ENCODE data around the gene TGM3. TPM values are rescaled to one million over a fixed set of nuclear protein-coding genes. Genes with fewer than 3 reads are reported as not detected.

TGM3 gene
- total RNA-seq, 1 experiment from 2014 or later = 0.11 TPM

DNA sequence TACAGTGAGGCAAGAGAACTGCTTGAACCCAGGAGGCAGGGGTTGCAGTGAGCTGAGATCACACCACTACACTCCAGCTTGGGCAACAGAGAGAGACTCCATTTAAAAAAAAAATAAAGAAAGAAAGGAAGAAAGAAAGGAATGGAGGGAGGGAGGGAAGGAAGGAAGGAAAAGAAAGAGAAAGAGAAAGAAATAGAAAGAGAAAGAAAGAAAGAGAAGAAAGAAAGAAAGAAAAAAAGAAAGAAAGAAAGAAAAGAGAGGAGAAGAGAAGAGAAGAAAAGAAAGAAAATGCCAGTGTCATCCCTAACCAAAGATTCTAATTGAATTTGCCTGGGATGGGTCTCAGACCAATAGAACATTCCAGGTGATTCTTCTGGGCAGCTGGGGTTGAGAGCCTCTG lies 4.2 kb downstream of the TGM3 start:
- H3K4me1 Mint-ChIP-seq = peaks cover 28% of the 10 kb centered on the region
- no peaks in the 10 kb centered on the region; the same call in 1 of the 2 replicates for H3K27me3 Mint-ChIP-seq (ENCODE audit: low read depth)
- no peaks in the 10 kb centered on the region for H3K9me3 Mint-ChIP-seq
- ChIA-PET CTCF (interaction anchor here (2.5 kb wide), 1 partner anchor 92 kb away, joined by 13 read pairs; no protein-coding TSS in a partner anchor), POLR2A (no interaction called here)
- no peak overlapping the region for H3K27ac Mint-ChIP-seq
- H3K4me3 Mint-ChIP-seq = no peak overlapping the region
- no peaks in the 10 kb centered on the region for H3K36me3 Mint-ChIP-seq
- ATAC-seq (no peak), DNase-seq (ENCODE audit: low spot score) (no peak)
- TF ChIP-seq, protein P1, sequence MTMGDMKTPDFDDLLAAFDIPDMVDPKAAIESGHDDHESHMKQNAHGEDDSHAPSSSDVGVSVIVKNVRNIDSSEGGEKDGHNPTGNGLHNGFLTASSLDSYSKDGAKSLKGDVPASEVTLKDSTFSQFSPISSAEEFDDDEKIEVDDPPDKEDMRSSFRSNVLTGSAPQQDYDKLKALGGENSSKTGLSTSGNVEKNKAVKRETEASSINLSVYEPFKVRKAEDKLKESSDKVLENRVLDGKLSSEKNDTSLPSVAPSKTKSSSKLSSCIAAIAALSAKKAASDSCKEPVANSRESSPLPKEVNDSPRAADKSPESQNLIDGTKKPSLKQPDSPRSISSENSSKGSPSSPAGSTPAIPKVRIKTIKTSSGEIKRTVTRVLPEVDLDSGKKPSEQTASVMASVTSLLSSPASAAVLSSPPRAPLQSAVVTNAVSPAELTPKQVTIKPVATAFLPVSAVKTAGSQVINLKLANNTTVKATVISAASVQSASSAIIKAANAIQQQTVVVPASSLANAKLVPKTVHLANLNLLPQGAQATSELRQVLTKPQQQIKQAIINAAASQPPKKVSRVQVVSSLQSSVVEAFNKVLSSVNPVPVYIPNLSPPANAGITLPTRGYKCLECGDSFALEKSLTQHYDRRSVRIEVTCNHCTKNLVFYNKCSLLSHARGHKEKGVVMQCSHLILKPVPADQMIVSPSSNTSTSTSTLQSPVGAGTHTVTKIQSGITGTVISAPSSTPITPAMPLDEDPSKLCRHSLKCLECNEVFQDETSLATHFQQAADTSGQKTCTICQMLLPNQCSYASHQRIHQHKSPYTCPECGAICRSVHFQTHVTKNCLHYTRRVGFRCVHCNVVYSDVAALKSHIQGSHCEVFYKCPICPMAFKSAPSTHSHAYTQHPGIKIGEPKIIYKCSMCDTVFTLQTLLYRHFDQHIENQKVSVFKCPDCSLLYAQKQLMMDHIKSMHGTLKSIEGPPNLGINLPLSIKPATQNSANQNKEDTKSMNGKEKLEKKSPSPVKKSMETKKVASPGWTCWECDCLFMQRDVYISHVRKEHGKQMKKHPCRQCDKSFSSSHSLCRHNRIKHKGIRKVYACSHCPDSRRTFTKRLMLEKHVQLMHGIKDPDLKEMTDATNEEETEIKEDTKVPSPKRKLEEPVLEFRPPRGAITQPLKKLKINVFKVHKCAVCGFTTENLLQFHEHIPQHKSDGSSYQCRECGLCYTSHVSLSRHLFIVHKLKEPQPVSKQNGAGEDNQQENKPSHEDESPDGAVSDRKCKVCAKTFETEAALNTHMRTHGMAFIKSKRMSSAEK (CRISPR knock-in tag; IDR thresholded peaks at IDR 0.05; ENCODE audit: borderline replicate concordance) = no peak
- TF ChIP-seq, protein P2, sequence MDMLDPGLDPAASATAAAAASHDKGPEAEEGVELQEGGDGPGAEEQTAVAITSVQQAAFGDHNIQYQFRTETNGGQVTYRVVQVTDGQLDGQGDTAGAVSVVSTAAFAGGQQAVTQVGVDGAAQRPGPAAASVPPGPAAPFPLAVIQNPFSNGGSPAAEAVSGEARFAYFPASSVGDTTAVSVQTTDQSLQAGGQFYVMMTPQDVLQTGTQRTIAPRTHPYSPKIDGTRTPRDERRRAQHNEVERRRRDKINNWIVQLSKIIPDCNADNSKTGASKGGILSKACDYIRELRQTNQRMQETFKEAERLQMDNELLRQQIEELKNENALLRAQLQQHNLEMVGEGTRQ (CRISPR knock-in tag; IDR thresholded peaks at IDR 0.05) = no peak
- TF ChIP-seq, protein P3, sequence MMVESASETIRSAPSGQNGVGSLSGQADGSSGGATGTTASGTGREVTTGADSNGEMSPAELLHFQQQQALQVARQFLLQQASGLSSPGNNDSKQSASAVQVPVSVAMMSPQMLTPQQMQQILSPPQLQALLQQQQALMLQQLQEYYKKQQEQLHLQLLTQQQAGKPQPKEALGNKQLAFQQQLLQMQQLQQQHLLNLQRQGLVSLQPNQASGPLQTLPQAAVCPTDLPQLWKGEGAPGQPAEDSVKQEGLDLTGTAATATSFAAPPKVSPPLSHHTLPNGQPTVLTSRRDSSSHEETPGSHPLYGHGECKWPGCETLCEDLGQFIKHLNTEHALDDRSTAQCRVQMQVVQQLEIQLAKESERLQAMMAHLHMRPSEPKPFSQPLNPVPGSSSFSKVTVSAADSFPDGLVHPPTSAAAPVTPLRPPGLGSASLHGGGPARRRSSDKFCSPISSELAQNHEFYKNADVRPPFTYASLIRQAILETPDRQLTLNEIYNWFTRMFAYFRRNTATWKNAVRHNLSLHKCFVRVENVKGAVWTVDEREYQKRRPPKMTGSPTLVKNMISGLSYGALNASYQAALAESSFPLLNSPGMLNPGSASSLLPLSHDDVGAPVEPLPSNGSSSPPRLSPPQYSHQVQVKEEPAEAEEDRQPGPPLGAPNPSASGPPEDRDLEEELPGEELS (CRISPR knock-in tag; IDR thresholded peaks at IDR 0.05) = no peak
- TF ChIP-seq ZNF232 (CRISPR knock-in tag; IDR thresholded peaks at IDR 0.05) (no peak), TP53 (CRISPR knock-in tag; IDR thresholded peaks at IDR 0.05) (no peak)
- TF ChIP-seq, protein P4, sequence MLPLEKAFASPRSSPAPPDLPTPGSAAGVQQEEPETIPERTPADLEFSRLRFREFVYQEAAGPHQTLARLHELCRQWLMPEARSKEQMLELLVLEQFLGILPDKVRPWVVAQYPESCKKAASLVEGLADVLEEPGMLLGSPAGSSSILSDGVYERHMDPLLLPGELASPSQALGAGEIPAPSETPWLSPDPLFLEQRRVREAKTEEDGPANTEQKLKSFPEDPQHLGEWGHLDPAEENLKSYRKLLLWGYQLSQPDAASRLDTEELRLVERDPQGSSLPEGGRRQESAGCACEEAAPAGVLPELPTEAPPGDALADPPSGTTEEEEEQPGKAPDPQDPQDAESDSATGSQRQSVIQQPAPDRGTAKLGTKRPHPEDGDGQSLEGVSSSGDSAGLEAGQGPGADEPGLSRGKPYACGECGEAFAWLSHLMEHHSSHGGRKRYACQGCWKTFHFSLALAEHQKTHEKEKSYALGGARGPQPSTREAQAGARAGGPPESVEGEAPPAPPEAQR (CRISPR knock-in tag; IDR thresholded peaks at IDR 0.05) = no peak

DNA sequence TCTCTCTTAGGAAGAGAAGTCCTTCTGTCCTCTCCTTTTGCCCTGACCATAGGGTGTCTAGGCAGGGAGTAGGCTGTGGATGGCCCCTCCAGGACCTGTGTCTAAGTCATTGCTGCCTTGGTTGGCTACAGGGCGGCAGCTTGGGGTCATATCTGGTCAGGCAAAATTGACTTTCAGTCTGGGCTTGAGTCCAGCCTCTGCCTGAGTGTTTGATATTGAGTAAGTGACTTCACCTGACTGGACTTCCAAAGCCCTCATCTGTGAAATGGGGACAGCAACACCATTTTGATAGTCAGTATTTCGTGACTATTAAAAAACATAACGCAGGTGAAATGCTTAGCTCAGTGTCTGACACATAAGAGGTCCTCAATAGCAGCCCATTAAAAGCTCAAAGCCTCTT lies 4.6 kb downstream of the TGM3 start:
- CTCF ChIA-PET = interaction anchor here (2.5 kb wide), 1 partner anchor 93 kb away, joined by 13 read pairs; no protein-coding TSS in a partner anchor
- Mint-ChIP-seq H3K36me3 (no peaks in the 10 kb centered on the region), H3K4me3 (no peak overlapping the region), H3K27me3 (ENCODE audit: low read depth) (no peaks in the 10 kb centered on the region; the same call in 1 of the 2 replicates), H3K9me3 (no peaks in the 10 kb centered on the region), H3K4me1 (peaks cover 28% of the 10 kb centered on the region), H3K27ac (no peak overlapping the region)
- DNase-seq (ENCODE audit: low spot score) (no peak), ATAC-seq (no peak)
- POLR2A ChIA-PET = no interaction called here
- TF ChIP-seq CBFB (CRISPR knock-in tag; IDR thresholded peaks at IDR 0.05; ENCODE audit: low read depth) = no peak
- TF ChIP-seq EMX1 (CRISPR knock-in tag; IDR thresholded peaks at IDR 0.05) = no peak
- TF ChIP-seq ZNF396 (CRISPR knock-in tag; IDR thresholded peaks at IDR 0.05; ENCODE audit: borderline replicate concordance) = no peak
- no peak for TF ChIP-seq ZNF671 (CRISPR knock-in tag; IDR thresholded peaks at IDR 0.05)
- TF ChIP-seq, protein P5, sequence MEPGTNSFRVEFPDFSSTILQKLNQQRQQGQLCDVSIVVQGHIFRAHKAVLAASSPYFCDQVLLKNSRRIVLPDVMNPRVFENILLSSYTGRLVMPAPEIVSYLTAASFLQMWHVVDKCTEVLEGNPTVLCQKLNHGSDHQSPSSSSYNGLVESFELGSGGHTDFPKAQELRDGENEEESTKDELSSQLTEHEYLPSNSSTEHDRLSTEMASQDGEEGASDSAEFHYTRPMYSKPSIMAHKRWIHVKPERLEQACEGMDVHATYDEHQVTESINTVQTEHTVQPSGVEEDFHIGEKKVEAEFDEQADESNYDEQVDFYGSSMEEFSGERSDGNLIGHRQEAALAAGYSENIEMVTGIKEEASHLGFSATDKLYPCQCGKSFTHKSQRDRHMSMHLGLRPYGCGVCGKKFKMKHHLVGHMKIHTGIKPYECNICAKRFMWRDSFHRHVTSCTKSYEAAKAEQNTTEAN (CRISPR knock-in tag; IDR thresholded peaks at IDR 0.05) = no peak
- TF ChIP-seq, protein P6, sequence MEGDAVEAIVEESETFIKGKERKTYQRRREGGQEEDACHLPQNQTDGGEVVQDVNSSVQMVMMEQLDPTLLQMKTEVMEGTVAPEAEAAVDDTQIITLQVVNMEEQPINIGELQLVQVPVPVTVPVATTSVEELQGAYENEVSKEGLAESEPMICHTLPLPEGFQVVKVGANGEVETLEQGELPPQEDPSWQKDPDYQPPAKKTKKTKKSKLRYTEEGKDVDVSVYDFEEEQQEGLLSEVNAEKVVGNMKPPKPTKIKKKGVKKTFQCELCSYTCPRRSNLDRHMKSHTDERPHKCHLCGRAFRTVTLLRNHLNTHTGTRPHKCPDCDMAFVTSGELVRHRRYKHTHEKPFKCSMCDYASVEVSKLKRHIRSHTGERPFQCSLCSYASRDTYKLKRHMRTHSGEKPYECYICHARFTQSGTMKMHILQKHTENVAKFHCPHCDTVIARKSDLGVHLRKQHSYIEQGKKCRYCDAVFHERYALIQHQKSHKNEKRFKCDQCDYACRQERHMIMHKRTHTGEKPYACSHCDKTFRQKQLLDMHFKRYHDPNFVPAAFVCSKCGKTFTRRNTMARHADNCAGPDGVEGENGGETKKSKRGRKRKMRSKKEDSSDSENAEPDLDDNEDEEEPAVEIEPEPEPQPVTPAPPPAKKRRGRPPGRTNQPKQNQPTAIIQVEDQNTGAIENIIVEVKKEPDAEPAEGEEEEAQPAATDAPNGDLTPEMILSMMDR (IDR thresholded peaks at IDR 0.05) = no peak
- no peak for TF ChIP-seq IRF2 (CRISPR knock-in tag; IDR thresholded peaks at IDR 0.05; ENCODE audit: borderline replicate concordance, low read depth)
- TF ChIP-seq, protein P7, sequence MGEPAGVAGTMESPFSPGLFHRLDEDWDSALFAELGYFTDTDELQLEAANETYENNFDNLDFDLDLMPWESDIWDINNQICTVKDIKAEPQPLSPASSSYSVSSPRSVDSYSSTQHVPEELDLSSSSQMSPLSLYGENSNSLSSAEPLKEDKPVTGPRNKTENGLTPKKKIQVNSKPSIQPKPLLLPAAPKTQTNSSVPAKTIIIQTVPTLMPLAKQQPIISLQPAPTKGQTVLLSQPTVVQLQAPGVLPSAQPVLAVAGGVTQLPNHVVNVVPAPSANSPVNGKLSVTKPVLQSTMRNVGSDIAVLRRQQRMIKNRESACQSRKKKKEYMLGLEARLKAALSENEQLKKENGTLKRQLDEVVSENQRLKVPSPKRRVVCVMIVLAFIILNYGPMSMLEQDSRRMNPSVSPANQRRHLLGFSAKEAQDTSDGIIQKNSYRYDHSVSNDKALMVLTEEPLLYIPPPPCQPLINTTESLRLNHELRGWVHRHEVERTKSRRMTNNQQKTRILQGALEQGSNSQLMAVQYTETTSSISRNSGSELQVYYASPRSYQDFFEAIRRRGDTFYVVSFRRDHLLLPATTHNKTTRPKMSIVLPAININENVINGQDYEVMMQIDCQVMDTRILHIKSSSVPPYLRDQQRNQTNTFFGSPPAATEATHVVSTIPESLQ (CRISPR knock-in tag; IDR thresholded peaks at IDR 0.05) = no peak
- TF ChIP-seq, protein P8, sequence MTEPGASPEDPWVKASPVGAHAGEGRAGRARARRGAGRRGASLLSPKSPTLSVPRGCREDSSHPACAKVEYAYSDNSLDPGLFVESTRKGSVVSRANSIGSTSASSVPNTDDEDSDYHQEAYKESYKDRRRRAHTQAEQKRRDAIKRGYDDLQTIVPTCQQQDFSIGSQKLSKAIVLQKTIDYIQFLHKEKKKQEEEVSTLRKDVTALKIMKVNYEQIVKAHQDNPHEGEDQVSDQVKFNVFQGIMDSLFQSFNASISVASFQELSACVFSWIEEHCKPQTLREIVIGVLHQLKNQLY (CRISPR knock-in tag; IDR thresholded peaks at IDR 0.05) = no peak
- TF ChIP-seq SP1 (CRISPR knock-in tag; conservative IDR thresholded peaks at IDR 0.05) = no peak
- TF ChIP-seq, protein P9, sequence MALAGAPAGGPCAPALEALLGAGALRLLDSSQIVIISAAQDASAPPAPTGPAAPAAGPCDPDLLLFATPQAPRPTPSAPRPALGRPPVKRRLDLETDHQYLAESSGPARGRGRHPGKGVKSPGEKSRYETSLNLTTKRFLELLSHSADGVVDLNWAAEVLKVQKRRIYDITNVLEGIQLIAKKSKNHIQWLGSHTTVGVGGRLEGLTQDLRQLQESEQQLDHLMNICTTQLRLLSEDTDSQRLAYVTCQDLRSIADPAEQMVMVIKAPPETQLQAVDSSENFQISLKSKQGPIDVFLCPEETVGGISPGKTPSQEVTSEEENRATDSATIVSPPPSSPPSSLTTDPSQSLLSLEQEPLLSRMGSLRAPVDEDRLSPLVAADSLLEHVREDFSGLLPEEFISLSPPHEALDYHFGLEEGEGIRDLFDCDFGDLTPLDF (CRISPR knock-in tag; IDR thresholded peaks at IDR 0.05) = no peak
